Immature natural killer cell (primary cell): ENCODE data around the gene OBP2B. TPM values are rescaled to one million over a fixed set of nuclear protein-coding genes. Genes with fewer than 3 reads are reported as not detected.
"Not testable (repeated sequence)": the region's sequence is repeated elsewhere in the genome, so short reads cannot be mapped to it uniquely, and the experiment has no call there.

Experiments used
- DNase-seq, 3 donors: peaks; one replicate each; pipeline ENCODE4 v3.0.0; 2022; ENCODE audit warnings: mixed read lengths in 1 of 3
- H3K27ac Mint-ChIP-seq, 6 donors: one replicate each; pipeline ENCODE4 v1.8.0; 2020; ENCODE audit warnings: mixed read lengths in 6 of 6, mild to moderate bottlenecking in 5 of 6, inconsistent platforms in 4 of 6, moderate library complexity in 3 of 6
- H3K27me3 Mint-ChIP-seq, 3 donors: one replicate each; pipeline ENCODE4 v1.8.0; 2020 to 2021; ENCODE audit warnings: low read depth in 3 of 3, mild to moderate bottlenecking in 3 of 3, mixed read lengths in 3 of 3, moderate library complexity in 3 of 3, inconsistent platforms in 1 of 3
- H3K36me3 Mint-ChIP-seq, 3 donors: one replicate each; pipeline ENCODE4 v1.8.0; 2020; ENCODE audit warnings: mixed read lengths in 3 of 3, inconsistent platforms in 2 of 3, mild to moderate bottlenecking in 2 of 3
- H3K4me1 Mint-ChIP-seq, 2 donors: one replicate each; pipeline ENCODE4 v1.8.0; 2020; ENCODE audit warnings: inconsistent platforms in 2 of 2, mild to moderate bottlenecking in 2 of 2, mixed read lengths in 2 of 2, moderate library complexity in 1 of 2
- H3K4me3 Mint-ChIP-seq, 5 donors: one replicate each; pipeline ENCODE4 v1.8.0; 2020; ENCODE audit warnings: mild to moderate bottlenecking in 5 of 5, mixed read lengths in 5 of 5, inconsistent platforms in 3 of 5, moderate library complexity in 3 of 5
- H3K9me3 Mint-ChIP-seq, 6 donors: one replicate each; pipeline ENCODE4 v1.8.0; 2020; ENCODE audit warnings: mild to moderate bottlenecking in 6 of 6, mixed read lengths in 6 of 6, inconsistent platforms in 4 of 6, moderate library complexity in 3 of 6
- polyA plus RNA-seq, 3 donors: library from polyadenylated mRNA; unstranded; fragments of 300-500 nt; fragmentation: Illumina TruSeq; gene quantifications; one replicate each; pipeline ENCODE4 v1.2.3, GENCODE V29; 2021

OBP2B gene, protein sequence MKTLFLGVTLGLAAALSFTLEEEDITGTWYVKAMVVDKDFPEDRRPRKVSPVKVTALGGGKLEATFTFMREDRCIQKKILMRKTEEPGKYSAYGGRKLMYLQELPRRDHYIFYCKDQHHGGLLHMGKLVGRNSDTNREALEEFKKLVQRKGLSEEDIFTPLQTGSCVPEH
- polyA plus RNA-seq, result not detected

GRCh38 chr9:133208880-133209300 lies at the start of gene OBP2B:
OBP2B (minus strand) TSS chr9:133209250; CDS start chr9:133209199, 51 bp downstream.
- not testable (repeated sequence) for DNase-seq, H3K9me3 Mint-ChIP-seq, H3K27ac Mint-ChIP-seq, H3K4me1 Mint-ChIP-seq, H3K4me3 Mint-ChIP-seq, H3K36me3 Mint-ChIP-seq
- peaks cover 2 to 12% (median 2%) of the 10 kb centered on the region in 3 donors for H3K27me3 Mint-ChIP-seq

DNA sequence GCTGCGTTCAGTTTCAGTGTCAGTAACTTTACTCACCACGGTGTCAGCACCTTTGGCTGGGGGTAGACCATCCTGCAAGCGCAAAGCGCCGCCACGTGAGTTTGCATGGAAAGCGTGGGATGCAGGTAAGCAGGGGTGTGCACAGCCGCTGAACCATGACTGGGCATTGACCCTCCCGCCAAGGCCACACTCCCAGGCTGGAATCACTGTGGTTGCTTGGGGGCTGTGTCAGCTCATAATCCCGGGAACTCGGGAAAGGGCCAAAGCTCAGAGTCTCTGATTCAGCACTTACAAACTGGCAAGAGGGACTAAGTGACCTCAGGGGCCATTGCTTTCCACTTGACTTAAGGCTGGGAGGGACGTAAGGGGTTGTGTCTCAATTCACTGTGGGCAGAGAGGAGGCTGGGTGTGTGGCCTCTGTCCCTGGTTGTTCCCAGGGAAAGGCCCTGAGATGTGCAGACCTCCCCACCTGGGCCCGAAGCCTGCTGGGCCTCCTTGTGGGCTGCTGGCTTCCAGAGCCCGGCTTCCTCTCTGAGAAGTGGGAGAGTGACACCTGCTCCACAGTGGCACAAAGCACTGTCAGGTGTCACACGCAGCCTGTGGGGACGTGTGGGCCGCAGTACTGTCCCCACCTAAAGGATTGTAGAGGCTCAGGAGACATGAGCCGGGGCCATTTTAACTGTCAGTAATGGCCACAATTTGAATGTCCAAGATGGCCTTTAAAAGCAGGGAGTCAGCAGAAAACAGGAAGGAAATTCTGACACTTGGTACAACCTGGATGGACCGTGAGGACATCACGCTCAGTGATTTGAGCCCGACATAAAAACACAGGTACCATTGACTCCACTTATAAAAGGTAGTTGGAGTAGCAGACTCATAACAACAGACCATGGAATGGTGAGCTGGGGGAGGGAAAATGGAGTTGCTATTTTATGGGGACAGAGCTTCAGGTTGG lies 49.3 kb upstream of the OBP2B start:
- no peak for DNase-seq
- peaks cover 0 to 3% (median 0%) of the 10 kb centered on the region in 3 donors for H3K27me3 Mint-ChIP-seq
- no peak overlapping the region for H3K27ac Mint-ChIP-seq
- no peaks in the 10 kb centered on the region for H3K36me3 Mint-ChIP-seq
- no peak overlapping the region for H3K4me3 Mint-ChIP-seq
- no peaks in the 10 kb centered on the region for H3K9me3 Mint-ChIP-seq
- peaks cover 0 to 5% of the 10 kb centered on the region in 2 donors for H3K4me1 Mint-ChIP-seq

DNA sequence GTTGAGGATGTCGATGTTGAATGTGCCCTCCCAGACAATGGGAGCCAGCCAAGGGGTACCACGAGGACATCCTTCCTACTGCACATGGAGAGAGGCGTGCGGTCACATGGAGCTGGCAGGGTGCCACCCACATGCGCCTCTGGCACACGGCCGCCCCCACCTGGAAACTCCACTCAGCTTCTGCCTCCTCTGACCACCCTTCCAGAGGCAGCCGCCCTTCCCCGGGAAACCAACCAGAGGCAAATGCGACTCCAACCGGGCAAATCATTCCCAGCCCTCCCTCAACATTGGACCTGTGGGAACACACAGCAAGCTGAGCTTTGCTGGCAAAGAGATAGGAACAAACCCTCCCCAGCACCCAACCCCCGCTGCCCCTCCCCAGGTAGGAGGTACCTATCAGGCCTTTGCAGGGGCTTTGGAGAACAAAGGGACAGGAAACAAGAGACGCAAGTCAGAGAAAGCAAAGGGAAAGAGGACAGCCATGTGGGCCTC lies 48.5 kb upstream of the OBP2B start:
- peaks cover 0 to 5% of the 10 kb centered on the region in 2 donors for H3K4me1 Mint-ChIP-seq

DNA sequence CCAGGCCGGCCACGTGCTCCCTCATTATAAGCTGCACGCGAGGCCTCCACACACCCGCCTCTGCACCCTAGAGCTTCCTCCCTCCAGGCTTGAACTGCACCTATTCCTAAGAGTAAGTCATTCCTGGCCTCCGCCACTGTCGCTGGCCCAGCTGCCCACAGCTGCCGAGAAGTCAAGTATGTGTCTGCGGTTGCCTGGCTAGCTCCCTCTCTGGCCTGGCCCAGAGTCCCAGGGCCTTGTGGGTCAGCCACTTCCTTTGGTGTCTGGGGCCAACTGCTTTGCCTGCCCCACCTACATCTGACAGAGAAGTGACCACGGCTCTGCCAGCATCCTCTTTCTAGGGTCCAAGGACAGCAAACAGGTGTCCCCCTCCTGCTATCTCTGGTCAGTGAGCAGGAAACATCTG lies 47.6 kb upstream of the OBP2B start:
- Mint-ChIP-seq H3K27me3 (peaks cover 0 to 3% (median 0%) of the 10 kb centered on the region in 3 donors), H3K36me3 (no peaks in the 10 kb centered on the region), H3K4me1 (peaks cover 0 to 5% of the 10 kb centered on the region in 2 donors), H3K4me3 (peak overlapping the region in 1 of 5 donors; percentile 59), H3K27ac (no peak overlapping the region), H3K9me3 (no peaks in the 10 kb centered on the region)
- peak in 2 of 3 donors; percentile 16 to 20 for DNase-seq

More for the DNA sequence above, 48.5 kb upstream of the OBP2B start:
- Mint-ChIP-seq H3K27me3 (peaks cover 0 to 3% (median 0%) of the 10 kb centered on the region in 3 donors), H3K9me3 (no peaks in the 10 kb centered on the region), H3K36me3 (no peaks in the 10 kb centered on the region), H3K27ac (no peak overlapping the region), H3K4me3 (no peak overlapping the region)
- DNase-seq, result no peak

DNA sequence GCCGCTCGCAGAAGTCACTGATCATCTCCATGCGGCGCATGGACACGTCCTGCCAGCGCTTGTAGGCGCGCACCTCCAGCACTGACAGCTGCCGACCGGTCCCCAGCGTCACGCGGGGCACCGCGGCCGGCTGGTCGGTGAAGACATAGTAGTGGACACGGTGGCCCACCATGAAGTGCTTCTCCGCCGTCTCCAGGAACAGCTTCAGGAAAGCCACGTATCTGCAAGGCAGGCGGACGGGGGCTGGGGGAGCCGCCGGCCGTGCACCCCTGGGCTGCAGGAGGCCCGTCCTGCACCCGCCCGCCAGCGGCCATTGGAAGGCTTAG lies 47.0 kb upstream of the OBP2B start:
- Mint-ChIP-seq H3K27me3 (peaks cover 0 to 3% (median 0%) of the 10 kb centered on the region in 3 donors), H3K36me3 (no peaks in the 10 kb centered on the region), H3K4me1 (peaks cover 0 to 5% of the 10 kb centered on the region in 2 donors), H3K4me3 (no peak overlapping the region), H3K27ac (no peak overlapping the region), H3K9me3 (no peaks in the 10 kb centered on the region)
- DNase-seq, result no peak

GRCh38 chr9:133255371-133256135 lies 46.5 kb upstream of the OBP2B start:
- H3K4me1 Mint-ChIP-seq, result peaks cover 0 to 5% of the 10 kb centered on the region in 2 donors
- no peaks in the 10 kb centered on the region for H3K36me3 Mint-ChIP-seq
- no peaks in the 10 kb centered on the region for H3K9me3 Mint-ChIP-seq
- H3K27me3 Mint-ChIP-seq, result peaks cover 0 to 3% (median 0%) of the 10 kb centered on the region in 3 donors
- H3K27ac Mint-ChIP-seq, result no peak overlapping the region
- no peak overlapping the region for H3K4me3 Mint-ChIP-seq
- no peak for DNase-seq

GRCh38 chr9:133254471-133254870 lies 45.4 kb upstream of the OBP2B start:
- no peak overlapping the region for H3K27ac Mint-ChIP-seq
- no peak overlapping the region for H3K4me3 Mint-ChIP-seq
- no peak for DNase-seq
- H3K4me1 Mint-ChIP-seq, result peaks cover 0 to 5% of the 10 kb centered on the region in 2 donors
- no peaks in the 10 kb centered on the region for H3K36me3 Mint-ChIP-seq
- no peaks in the 10 kb centered on the region for H3K9me3 Mint-ChIP-seq
- H3K27me3 Mint-ChIP-seq, result peaks cover 0 to 3% (median 0%) of the 10 kb centered on the region in 3 donors

GRCh38 chr9:133253268-133253667 lies 44.2 kb upstream of the OBP2B start:
- no peaks in the 10 kb centered on the region for H3K36me3 Mint-ChIP-seq
- H3K9me3 Mint-ChIP-seq, result no peaks in the 10 kb centered on the region
- peaks cover 0 to 5% of the 10 kb centered on the region in 2 donors for H3K4me1 Mint-ChIP-seq
- no peak overlapping the region for H3K27ac Mint-ChIP-seq
- no peak overlapping the region for H3K4me3 Mint-ChIP-seq
- DNase-seq, result no peak
- H3K27me3 Mint-ChIP-seq, result peaks cover 0 to 3% (median 2%) of the 10 kb centered on the region in 3 donors

- Mint-ChIP-seq H3K9me3 (no peaks in the 10 kb centered on the region), H3K27me3 (peaks cover 0 to 7% (median 2%) of the 10 kb centered on the region in 3 donors), H3K4me1 (peaks cover 0 to 5% of the 10 kb centered on the region in 2 donors), H3K4me3 (no peak overlapping the region), H3K36me3 (no peaks in the 10 kb centered on the region), H3K27ac (no peak overlapping the region)
- no peak for DNase-seq
Observed at GRCh38 chr9:133252301-133253020, 43.4 kb upstream of the OBP2B start.

GRCh38 chr9:133251773-133252172 lies 42.7 kb upstream of the OBP2B start:
- peaks cover 0 to 7% (median 2%) of the 10 kb centered on the region in 3 donors for H3K27me3 Mint-ChIP-seq
- DNase-seq, result no peak
- peaks cover 0 to 3% of the 10 kb centered on the region in 2 donors for H3K4me1 Mint-ChIP-seq
- H3K36me3 Mint-ChIP-seq, result no peaks in the 10 kb centered on the region
- H3K9me3 Mint-ChIP-seq, result no peaks in the 10 kb centered on the region
- H3K4me3 Mint-ChIP-seq, result no peak overlapping the region
- no peak overlapping the region for H3K27ac Mint-ChIP-seq

- DNase-seq, H3K27ac Mint-ChIP-seq, H3K9me3 Mint-ChIP-seq, H3K27me3 Mint-ChIP-seq, H3K4me3 Mint-ChIP-seq, H3K36me3 Mint-ChIP-seq, H3K4me1 Mint-ChIP-seq: not testable (repeated sequence)
Observed at GRCh38 chr9:133251221-133251620, 42.2 kb upstream of the OBP2B start.

DNA sequence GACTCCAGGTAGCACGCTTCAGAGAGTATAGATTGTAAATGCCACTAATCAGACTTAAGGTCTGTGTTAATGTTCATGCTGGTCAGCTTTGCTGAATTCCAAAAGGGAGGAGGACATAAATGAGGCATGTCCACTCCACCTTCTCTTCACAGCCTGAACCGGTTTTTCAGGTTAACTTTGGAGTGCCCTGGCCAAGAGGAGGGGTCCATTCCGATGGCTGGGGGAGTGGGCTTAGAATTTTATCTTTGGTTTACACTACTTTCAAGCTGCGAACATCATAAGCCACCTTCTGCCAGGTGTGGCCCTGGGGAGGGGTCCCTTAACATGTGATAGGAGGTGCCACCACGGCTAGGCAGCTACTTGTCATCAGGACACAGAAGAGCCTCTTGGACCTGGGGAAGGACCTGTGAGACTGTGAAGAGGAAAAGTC lies 41.7 kb upstream of the OBP2B start:
- no peak overlapping the region for H3K4me3 Mint-ChIP-seq
- no peaks in the 10 kb centered on the region for H3K36me3 Mint-ChIP-seq
- peaks cover 2 to 7% (median 3%) of the 10 kb centered on the region in 3 donors for H3K27me3 Mint-ChIP-seq
- H3K9me3 Mint-ChIP-seq, result no peaks in the 10 kb centered on the region
- H3K4me1 Mint-ChIP-seq, result no peaks in the 10 kb centered on the region
- DNase-seq, result no peak
- H3K27ac Mint-ChIP-seq, result no peak overlapping the region

DNA sequence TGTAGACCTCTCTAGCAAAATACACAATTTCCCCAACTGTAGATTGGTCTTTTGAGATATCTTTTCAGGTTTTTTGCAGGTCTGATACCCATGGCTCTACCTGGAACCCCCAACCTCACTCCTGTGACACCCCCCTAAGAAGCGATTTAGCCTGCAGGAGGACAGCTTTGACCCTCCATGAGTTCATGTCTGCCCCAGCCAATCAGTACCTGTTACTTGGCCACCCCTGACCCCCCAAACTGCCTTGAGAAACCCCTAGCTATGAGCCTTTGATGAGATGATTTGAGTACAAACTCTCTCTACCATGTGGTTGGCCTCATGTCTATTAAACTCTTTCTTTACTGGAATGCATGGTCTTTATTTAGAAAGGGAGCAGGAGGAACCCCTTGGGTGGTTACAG lies 40.3 kb upstream of the OBP2B start:
- Mint-ChIP-seq H3K27ac (no peak overlapping the region), H3K4me1 (no peaks in the 10 kb centered on the region), H3K27me3 (peaks cover 2 to 12% (median 3%) of the 10 kb centered on the region in 3 donors), H3K9me3 (no peaks in the 10 kb centered on the region), H3K4me3 (no peak overlapping the region), H3K36me3 (no peaks in the 10 kb centered on the region)
- DNase-seq, result no peak
